GM23338 (cell line): ENCODE results near the gene SLC9A9.

Experiments
- JUNB ChIP-seq: IDR thresholded peaks from one replicate; pipeline ENCODE4 v1.6.1; 2016; ENCODE audit warnings: antibody characterized with exemption; ENCODE audit not compliant: unreplicated experiment
- TF ChIP-seq, protein P1 (sequence below), 2 experiments: fragments of 200-600 bp in 1 of 2; sonication (generic) in 1 of 2; conservative IDR thresholded peaks; 2 replicates each; pipeline versions ENCODE4 v1.5.1 to v1.6.1; 2016 to 2017; ENCODE audit warnings: antibody characterized with exemption in 2 of 2, low read depth in 2 of 2, mild to moderate bottlenecking in 2 of 2, moderate library complexity in 1 of 2

DNA sequence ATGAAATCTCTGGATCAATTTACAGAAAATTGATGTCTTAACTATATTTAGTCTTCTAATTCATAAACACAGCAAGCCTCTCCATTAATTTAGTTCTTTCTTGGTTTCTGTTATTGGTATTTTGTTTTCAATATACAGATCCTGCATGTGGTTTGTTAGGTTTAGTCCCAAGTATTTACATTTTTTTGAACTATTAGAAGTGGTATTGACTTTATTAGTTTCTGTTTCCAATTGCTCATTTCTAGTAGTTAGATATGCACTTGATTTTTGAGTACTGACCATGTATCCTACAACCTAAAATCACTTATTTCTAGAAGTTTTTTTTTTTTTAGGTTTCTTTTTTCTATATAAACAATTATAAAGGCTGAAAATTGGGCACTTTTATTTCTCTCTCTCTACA, 392.8 kb downstream of the SLC9A9 start:
- TF ChIP-seq, protein P1, sequence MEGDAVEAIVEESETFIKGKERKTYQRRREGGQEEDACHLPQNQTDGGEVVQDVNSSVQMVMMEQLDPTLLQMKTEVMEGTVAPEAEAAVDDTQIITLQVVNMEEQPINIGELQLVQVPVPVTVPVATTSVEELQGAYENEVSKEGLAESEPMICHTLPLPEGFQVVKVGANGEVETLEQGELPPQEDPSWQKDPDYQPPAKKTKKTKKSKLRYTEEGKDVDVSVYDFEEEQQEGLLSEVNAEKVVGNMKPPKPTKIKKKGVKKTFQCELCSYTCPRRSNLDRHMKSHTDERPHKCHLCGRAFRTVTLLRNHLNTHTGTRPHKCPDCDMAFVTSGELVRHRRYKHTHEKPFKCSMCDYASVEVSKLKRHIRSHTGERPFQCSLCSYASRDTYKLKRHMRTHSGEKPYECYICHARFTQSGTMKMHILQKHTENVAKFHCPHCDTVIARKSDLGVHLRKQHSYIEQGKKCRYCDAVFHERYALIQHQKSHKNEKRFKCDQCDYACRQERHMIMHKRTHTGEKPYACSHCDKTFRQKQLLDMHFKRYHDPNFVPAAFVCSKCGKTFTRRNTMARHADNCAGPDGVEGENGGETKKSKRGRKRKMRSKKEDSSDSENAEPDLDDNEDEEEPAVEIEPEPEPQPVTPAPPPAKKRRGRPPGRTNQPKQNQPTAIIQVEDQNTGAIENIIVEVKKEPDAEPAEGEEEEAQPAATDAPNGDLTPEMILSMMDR (conservative IDR thresholded peaks at IDR 0.05; ENCODE audit: low read depth in 2 of 2) = no peak
- no peak for TF ChIP-seq JUNB
